HG03521 (cell line): Measurements from ENCODE around the gene PEPD.
"Not testable (repeated sequence)": the region's sequence is repeated elsewhere in the genome, so short reads cannot be mapped to it uniquely, and the experiment has no call there.

ENCODE experiments used
- ATAC-seq: cut with Tn5 transposase; IDR thresholded peaks from one replicate; pipeline ENCODE4 v1.9.1; 2021; ENCODE audit warnings: mild to moderate bottlenecking, moderate library complexity; ENCODE audit not compliant: unreplicated experiment

Gene PEPD

DNA sequence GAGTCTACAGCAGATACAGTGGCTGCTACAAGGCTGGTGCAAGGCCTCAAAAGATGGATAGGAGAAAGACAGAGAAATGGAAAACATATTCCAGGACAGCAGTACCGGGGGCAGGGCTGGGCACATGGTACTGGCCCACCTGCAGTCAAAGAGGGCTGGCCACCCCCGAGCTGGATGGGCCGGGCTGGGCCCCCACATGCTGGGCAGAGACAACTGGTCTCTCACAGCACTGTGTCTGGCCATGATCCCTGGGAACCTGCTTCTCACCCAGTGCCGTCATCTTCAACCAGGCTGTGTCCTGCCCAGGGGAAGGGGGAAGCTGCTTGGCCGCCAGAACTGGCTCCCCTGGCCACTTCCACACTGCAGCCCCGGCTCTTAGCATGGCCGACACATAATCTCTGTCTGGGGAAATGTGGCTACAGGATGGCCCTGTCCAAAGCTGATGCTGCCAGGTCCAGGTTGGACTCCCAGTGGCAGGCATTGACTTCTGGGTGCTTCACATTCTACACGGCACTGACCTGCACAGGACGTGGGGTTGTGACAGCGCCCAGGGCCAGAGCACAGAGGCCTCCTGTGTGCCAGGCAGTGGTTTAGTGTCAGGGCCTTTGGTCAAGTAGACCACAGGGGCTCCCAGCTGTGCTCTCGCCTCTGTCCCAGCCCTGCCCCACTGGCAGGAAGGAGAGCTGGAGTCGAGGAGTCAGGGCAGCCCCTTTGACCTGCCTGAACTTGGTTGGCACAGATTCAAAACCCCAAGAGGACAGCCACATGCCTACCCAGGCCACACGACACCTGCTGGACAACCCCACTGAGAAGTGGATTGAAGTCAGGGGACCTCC lies 21.7 kb downstream of the PEPD start:
- no peak for ATAC-seq

GRCh38 chr19:33499248-33499647 lies 22.3 kb downstream of the PEPD start:
- no peak for ATAC-seq

DNA sequence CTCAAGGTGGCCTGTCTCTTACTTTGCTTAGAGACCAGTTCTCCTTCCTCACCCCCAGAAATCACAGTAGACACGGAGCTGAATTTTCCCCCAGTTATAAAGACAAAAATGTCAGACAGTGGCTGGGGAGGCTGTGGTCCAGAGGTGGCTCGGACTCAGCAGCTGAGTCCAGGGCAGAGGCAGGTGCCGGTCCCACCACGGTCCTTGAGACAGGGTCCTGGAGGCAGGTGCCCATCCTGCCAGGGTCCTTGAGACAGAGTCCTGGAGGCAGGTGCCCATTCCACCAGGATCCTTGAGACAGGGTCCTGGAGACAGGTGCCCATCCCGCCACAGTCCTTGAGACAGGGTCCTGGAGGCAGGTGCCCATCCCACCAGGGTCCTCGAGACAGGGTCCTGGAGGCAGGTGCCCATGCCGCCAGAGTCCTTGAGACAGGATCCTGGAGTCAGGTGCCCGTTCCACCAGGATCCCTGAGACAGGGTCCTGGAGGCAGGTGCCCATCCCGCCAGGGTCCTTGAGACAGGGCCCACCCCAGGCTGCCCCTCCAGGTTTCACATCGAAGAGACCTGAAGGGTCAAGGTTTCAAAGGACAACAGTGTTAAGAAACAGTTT lies 23.1 kb downstream of the PEPD start:
- no peak for ATAC-seq

- ATAC-seq, result no peak
These were observed 23.8 kb downstream of the PEPD start for GRCh38 chr19:33497778-33498175.

- no peak for ATAC-seq
These were observed 24.3 kb downstream of the PEPD start for GRCh38 chr19:33497131-33497777.

GRCh38 chr19:33496038-33496895 lies 25.3 kb downstream of the PEPD start:
- no peak for ATAC-seq

GRCh38 chr19:33493401-33494275 lies 28.0 kb downstream of the PEPD start:
- ATAC-seq, result no peak

DNA sequence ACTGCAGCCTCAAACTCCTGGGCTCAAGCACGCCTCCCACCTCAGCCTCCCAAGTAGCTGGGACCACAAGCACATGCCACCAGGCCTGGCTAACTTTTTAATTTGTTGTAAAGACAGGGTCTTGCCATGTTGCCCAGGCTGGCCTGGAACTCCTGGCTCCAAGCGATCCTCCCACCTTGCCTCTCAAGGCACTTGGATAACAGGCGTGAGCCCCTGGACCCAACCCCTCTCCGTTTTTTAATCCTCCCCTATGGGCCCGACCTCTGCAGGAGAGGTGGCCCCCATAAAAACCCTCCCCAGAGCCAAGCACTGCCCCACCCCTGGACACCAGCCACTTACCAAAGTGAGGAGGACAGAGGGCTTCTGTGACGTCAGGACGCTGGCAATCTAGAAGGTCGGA lies 28.6 kb downstream of the PEPD start:
- ATAC-seq, result no peak

- no peak for ATAC-seq
These were observed 29.5 kb downstream of the PEPD start for GRCh38 chr19:33492090-33492489.

- ATAC-seq, result not testable (repeated sequence)
These were observed 31.0 kb downstream of the PEPD start for GRCh38 chr19:33490596-33490995.

DNA sequence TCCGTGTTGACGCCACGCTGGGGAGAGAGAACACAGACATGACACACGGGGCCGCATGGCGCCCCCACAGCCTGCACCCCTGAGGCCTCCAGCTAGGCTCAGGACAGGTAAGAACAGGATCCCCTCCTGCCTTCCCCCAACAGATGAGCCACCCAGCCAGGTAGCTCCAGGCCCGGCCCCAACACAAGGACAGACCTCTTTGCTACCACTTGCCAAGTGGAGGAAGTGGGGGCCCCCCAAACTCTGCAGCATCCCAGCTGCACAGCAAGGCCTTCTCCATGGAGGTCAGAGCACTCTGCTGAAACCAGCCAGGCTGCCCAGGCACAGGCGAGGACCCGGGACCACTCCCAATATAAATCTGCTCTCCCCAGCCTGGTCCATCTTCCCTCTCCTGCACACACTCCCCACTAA lies 31.5 kb downstream of the PEPD start:
- no peak for ATAC-seq

GRCh38 chr19:33488826-33489225 lies 32.8 kb downstream of the PEPD start:
- no peak for ATAC-seq

GRCh38 chr19:33487901-33488800 lies 33.4 kb downstream of the PEPD start:
- ATAC-seq, result no peak

GRCh38 chr19:33486936-33487811 lies 34.4 kb downstream of the PEPD start:
- no peak for ATAC-seq

GRCh38 chr19:33486407-33486806 lies 35.2 kb downstream of the PEPD start:
- ATAC-seq, result no peak

DNA sequence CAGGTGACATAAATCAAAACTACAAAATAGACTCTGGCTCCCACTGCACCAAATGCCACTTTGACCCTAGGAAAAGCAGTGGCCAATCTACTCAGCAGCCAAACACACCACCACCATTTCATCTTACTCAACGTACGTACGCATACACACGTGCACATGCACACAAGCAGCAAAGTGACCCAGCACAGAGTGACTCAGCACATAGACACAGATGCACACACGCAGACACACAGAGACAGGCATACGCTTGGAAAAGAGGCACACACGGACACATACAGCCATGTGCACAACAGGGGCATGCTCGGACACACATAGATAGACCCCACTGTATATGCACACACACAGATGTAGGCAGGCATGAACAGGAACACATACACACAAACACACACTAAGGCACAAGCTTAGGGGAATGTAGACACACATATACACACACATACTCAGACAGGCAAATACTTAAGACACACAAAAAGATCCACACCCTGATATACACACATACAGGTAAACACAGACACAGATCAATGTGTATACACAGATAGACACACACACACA lies 37.3 kb downstream of the PEPD start:
- ATAC-seq, result no peak

DNA sequence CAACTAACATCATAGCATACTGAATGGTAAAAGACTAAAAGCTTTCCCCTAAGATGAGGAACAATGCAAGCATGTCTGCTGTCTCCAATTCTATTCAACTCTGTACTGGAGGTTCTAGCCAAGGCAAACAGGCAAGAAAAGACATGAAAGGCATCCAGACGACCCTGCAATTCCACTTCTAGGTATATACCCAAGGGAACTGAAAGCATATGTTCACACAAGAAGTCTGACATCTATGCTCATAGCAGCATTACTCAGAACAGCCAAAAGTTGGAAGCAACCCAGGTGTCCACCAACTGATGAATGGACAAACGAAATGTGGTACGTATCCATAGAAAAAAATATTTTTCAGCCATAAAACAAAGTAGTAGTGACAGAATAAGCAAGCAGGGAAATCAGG lies 39.1 kb downstream of the PEPD start:
- ATAC-seq, result no peak

DNA sequence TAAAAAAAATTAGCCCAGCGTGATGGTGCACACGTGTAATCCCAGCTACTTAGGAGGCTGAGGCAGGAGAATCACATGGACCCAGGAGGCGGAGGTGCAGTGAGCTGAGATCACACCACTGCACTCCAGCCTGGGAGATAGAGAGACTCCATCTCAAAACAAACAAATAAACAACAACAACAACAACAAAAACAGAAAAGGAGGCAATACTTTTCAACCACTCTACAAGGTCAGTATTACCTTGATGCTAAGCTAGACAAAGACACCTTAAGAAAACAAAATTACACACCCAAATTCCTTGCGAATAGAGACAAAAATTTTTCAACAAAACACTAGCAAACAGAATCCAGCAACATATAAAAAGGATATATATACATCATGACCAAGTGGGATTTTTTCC lies 39.7 kb downstream of the PEPD start:
- ATAC-seq, result no peak
